Measurements from ENCODE around the gene PTPRD. TPM values are rescaled to one million over a fixed set of nuclear protein-coding genes. Genes with fewer than 3 reads are reported as not detected.

PTPRD gene
- total and polyA plus RNA-seq, 2 experiments from 2014 or later, result 11.5 to 58.0 TPM

GRCh38 chr9:10443868-10444204, 169.0 kb downstream of the PTPRD start:
- Histone ChIP-seq H3K27me3 (ENCODE audit: insufficient read depth) (no peaks in the 10 kb centered on the region), H3F3A (replicated peaks; ENCODE audit: low read depth) (no peaks in the 10 kb centered on the region), H3K36me3 (ENCODE audit: insufficient read depth) (no peaks in the 10 kb centered on the region), H3K27ac (ENCODE audit: low read depth) (no peak overlapping the region), H3K4me1 (ENCODE audit: insufficient read depth) (peaks cover 14% of the 10 kb centered on the region), H3K4me2 (no peak overlapping the region), H3K79me2 (replicated peaks; ENCODE audit: insufficient read depth) (no peaks in the 10 kb centered on the region), H2AFZ (no peak overlapping the region), H3K9me2 (ENCODE audit: insufficient read depth) (no peaks in the 10 kb centered on the region), H3K4me3 (no peak overlapping the region), H4K20me1 (replicated peaks; ENCODE audit: insufficient read depth) (no peaks in the 10 kb centered on the region)
- H3K4me3 Mint-ChIP-seq, result no peak overlapping the region
- no peak overlapping the region for H3K27ac Mint-ChIP-seq
- TF ChIP-seq CTCF (conservative IDR thresholded peaks at IDR 0.05; ENCODE audit: low read depth in 2 of 2) (no peak), ZNF462 (CRISPR knock-in tag; IDR thresholded peaks at IDR 0.05) (no peak), ETS1 (IDR thresholded peaks at IDR 0.05) (no peak), REST (IDR thresholded peaks at IDR 0.05; ENCODE audit: unreplicated experiment) (no peak), NANOG (IDR thresholded peaks at IDR 0.05; ENCODE audit: borderline replicate concordance) (no peak), CREB1 (CRISPR knock-in tag; IDR thresholded peaks at IDR 0.05; ENCODE audit: low read depth) (no peak), EZH2phosphoT487 (IDR thresholded peaks at IDR 0.05; ENCODE audit: unreplicated experiment) (no peak), EZH2 (IDR thresholded peaks at IDR 0.05; ENCODE audit: low read depth, unreplicated experiment) (no peak), ZNF331 (CRISPR knock-in tag; IDR thresholded peaks at IDR 0.05; ENCODE audit: low read depth) (no peak)
- ATAC-seq (no peak), DNase-seq (ENCODE audit: low spot score) (no peak)
- H3K9me3 Mint-ChIP-seq, result no peaks in the 10 kb centered on the region
- H3K36me3 Mint-ChIP-seq (ENCODE audit: low read depth), result no peaks in the 10 kb centered on the region
- no peaks in the 10 kb centered on the region for H3K27me3 Mint-ChIP-seq (ENCODE audit: insufficient read depth, low read depth, poor library complexity)
- H3K4me1 Mint-ChIP-seq, result peaks cover 36% of the 10 kb centered on the region
